Bronchial epithelial cell (primary cell): Measurements from ENCODE around the gene TVP23A. TPM values are rescaled to one million over a fixed set of nuclear protein-coding genes. Genes with fewer than 3 reads are reported as not detected.
"Not testable (repeated sequence)": the region's sequence is repeated elsewhere in the genome, so short reads cannot be mapped to it uniquely, and the experiment has no call there.

Experiments
- DNase-seq: peaks from one replicate; pipeline ENCODE4 v3.0.0-alpha.2; 2010; ENCODE audit warnings: low read depth
- FAIRE-seq: peaks from 2 replicates; lab custom pipeline; 2011; peaks lifted over from hg19 to GRCh38; lab: Jason Lieb, UNC
- H3K27me3 ChIP-seq: 2 replicates; pipeline ENCODE4 v1.5.1; 2011; ENCODE audit warnings: low read length; ENCODE audit not compliant: control insufficient read depth, insufficient read depth
- H3K36me3 ChIP-seq: 2 replicates; pipeline ENCODE4 v1.5.1; 2011; ENCODE audit warnings: low read length; ENCODE audit not compliant: control insufficient read depth, insufficient read depth
- H3K4me3 ChIP-seq: 2 replicates; pipeline ENCODE4 v1.5.1; 2011; ENCODE audit warnings: mild to moderate bottlenecking, low read depth, low read length, control low read depth
- CTCF ChIP-seq: IDR thresholded peaks from 2 replicates; pipeline ENCODE4 v1.5.1; 2011; ENCODE audit warnings: mild to moderate bottlenecking, moderate library complexity, low read length, control low read depth, inconsistent platforms; ENCODE audit not compliant: insufficient read depth, severe bottlenecking
- total RNA-seq: library from RNA; depleted of rRNA; stranded (reverse); fragments of >200 nt; gene quantifications from 2 replicates; pipeline ENCODE4 v1.2.1, GENCODE V29; 2014

Gene TVP23A
- total RNA-seq, 1 donor from 2014 or later: not detected

- FAIRE-seq (no peak), DNase-seq (peak; percentile 28)
- Histone ChIP-seq H3K4me3 (no peak overlapping the region), H3K27me3 (no peaks in the 10 kb centered on the region), H3K36me3 (no peaks in the 10 kb centered on the region)
- no peak for TF ChIP-seq CTCF
Observed at GRCh38 chr16:10782628-10783027, 36.0 kb downstream of the TVP23A start.

- no peak for FAIRE-seq
- H3K27me3 ChIP-seq: no peaks in the 10 kb centered on the region
- TF ChIP-seq CTCF: no peak
- no peak for DNase-seq
- no peaks in the 10 kb centered on the region for H3K36me3 ChIP-seq
- no peak overlapping the region for H3K4me3 ChIP-seq
Observed at GRCh38 chr16:10780628-10781027, 38.0 kb downstream of the TVP23A start.

GRCh38 chr16:10779908-10780307, 38.7 kb downstream of the TVP23A start:
- DNase-seq, H3K36me3 ChIP-seq, FAIRE-seq, H3K4me3 ChIP-seq, H3K27me3 ChIP-seq: not testable (repeated sequence)

- DNase-seq (no peak), FAIRE-seq (no peak)
- Histone ChIP-seq H3K27me3 (no peaks in the 10 kb centered on the region), H3K4me3 (no peak overlapping the region), H3K36me3 (no peaks in the 10 kb centered on the region)
- no peak for TF ChIP-seq CTCF
Observed at GRCh38 chr16:10777356-10777755, 41.2 kb downstream of the TVP23A start.

- not testable (repeated sequence) for H3K4me3 ChIP-seq, H3K27me3 ChIP-seq, FAIRE-seq
Observed at GRCh38 chr16:10776923-10777322, 41.7 kb downstream of the TVP23A start.

GRCh38 chr16:10776280-10776679, 42.3 kb downstream of the TVP23A start:
- H3K36me3 ChIP-seq: no peaks in the 10 kb centered on the region
- H3K27me3 ChIP-seq: no peaks in the 10 kb centered on the region
- H3K4me3 ChIP-seq: no peak overlapping the region
- no peak for DNase-seq
- FAIRE-seq: no peak
- TF ChIP-seq CTCF: no peak

More at GRCh38 chr16:10776923-10777322, 41.7 kb downstream of the TVP23A start:
- DNase-seq, H3K36me3 ChIP-seq: not testable (repeated sequence)

- no peaks in the 10 kb centered on the region for H3K36me3 ChIP-seq
- FAIRE-seq (no peak), DNase-seq (no peak)
Observed at GRCh38 chr16:10770907-10771306, 47.7 kb downstream of the TVP23A start.

More at GRCh38 chr16:10770907-10771306, 47.7 kb downstream of the TVP23A start:
- H3K27me3 ChIP-seq: no peaks in the 10 kb centered on the region
- H3K4me3 ChIP-seq: no peak overlapping the region
- no peak for TF ChIP-seq CTCF
